GM12878 (cell line): Measurements from ENCODE around the gene COL18A1. TPM values are rescaled to one million over a fixed set of nuclear protein-coding genes. Genes with fewer than 3 reads are reported as not detected.

Experiments
- ATAC-seq: fragments of 200-7000 bp; cut with Tn5 transposase; 3 replicates; pipeline ENCODE4 v1.9.1; 2020; ENCODE audit warnings: mild to moderate bottlenecking, moderate library complexity
- BruUV-seq: library from RNA; stranded (reverse); fragments of 400-500 nt; replicated peaks from 2 replicates; lab custom pipeline; 2021; lab: Mats Ljungman, UMichigan
- CTCF ChIA-PET: fragments of 300-600 bp; sonication (Branson Sonifier 250); formaldehyde crosslinking; extraction: SDS; loops from one replicate; lab custom pipeline; 2021; ENCODE audit warnings: inconsistent platforms; lab: Yijun Ruan, JAX
- POLR2A ChIA-PET: fragments of 350-600 bp; formaldehyde crosslinking; extraction: SDS; loops from one replicate; lab custom pipeline; 2021; ENCODE audit warnings: inconsistent platforms; lab: Charles Lee
- RAD21 ChIA-PET: fragments of 300-600 bp; sonication (Branson Sonifier 250); formaldehyde crosslinking; loops from one replicate; lab custom pipeline; 2023; ENCODE audit warnings: antibody characterized with exemption; ENCODE audit not compliant: unreplicated experiment; lab: Charles Lee
- SMC1A ChIA-PET: fragments of 300-600 bp; sonication (Branson Sonifier 250); formaldehyde crosslinking; loops from one replicate; lab custom pipeline; 2023; ENCODE audit not compliant: unreplicated experiment, uncharacterized antibody; lab: Charles Lee
- DNase-seq: peaks from one replicate; pipeline ENCODE4 v3.0.0-alpha.2; 2011; ENCODE audit warnings: low read depth, low spot score
- FAIRE-seq: peaks from 3 replicates; lab custom pipeline; 2011; peaks lifted over from hg19 to GRCh38; lab: Jason Lieb, UNC
- H2AFZ ChIP-seq: 2 replicates; pipeline ENCODE4 v1.6.0; 2011; ENCODE audit warnings: low read depth, low read length, control low read depth; ENCODE audit not compliant: control insufficient read depth
- H3K27ac ChIP-seq: 2 replicates; pipeline ENCODE4 v1.5.1; 2011; ENCODE audit warnings: control low read depth; ENCODE audit not compliant: control insufficient read depth, insufficient read depth
- H3K27me3 ChIP-seq, 2 experiments: replicated peaks in 1 of 2; 2 replicates each; pipeline versions ENCODE4 v1.6.0 to v1.6.1; 2011; ENCODE audit warnings: low read length in 1 of 2; ENCODE audit not compliant: control insufficient read depth in 2 of 2, insufficient read depth in 2 of 2
- H3K36me3 ChIP-seq, 2 experiments: 2 replicates each; pipeline ENCODE4 v1.5.1; 2011; ENCODE audit warnings: low read length in 1 of 2; ENCODE audit not compliant: control insufficient read depth in 2 of 2, insufficient read depth in 2 of 2
- H3K4me1 ChIP-seq: 2 replicates; pipeline ENCODE4 v1.6.1; 2011; ENCODE audit warnings: mild to moderate bottlenecking, low read length, moderate library complexity, mixed read lengths; ENCODE audit not compliant: control insufficient read depth, insufficient read depth
- H3K4me2 ChIP-seq: 2 replicates; pipeline ENCODE4 v1.6.0; 2011; ENCODE audit warnings: control low read depth; ENCODE audit not compliant: control insufficient read depth, insufficient read depth
- H3K4me3 ChIP-seq: fragments of 200-600 bp; sonication (generic); 2 replicates; pipeline ENCODE4 v1.5.1; 2016
- H3K79me2 ChIP-seq: 2 replicates; pipeline ENCODE4 v1.6.0; 2011; ENCODE audit warnings: low read length; ENCODE audit not compliant: control insufficient read depth, insufficient read depth
- H3K9ac ChIP-seq: 2 replicates; pipeline ENCODE4 v1.8.0; 2011; ENCODE audit warnings: low read length, control low read depth, mixed read lengths; ENCODE audit not compliant: control insufficient read depth, insufficient read depth
- H3K9me3 ChIP-seq: replicated peaks from 3 replicates; pipeline ENCODE4 v1.5.1; 2011; ENCODE audit warnings: mild to moderate bottlenecking, low read length; ENCODE audit not compliant: control insufficient read depth, insufficient read depth
- H4K20me1 ChIP-seq: 2 replicates; pipeline ENCODE4 v1.6.0; 2011; ENCODE audit not compliant: control insufficient read depth, insufficient read depth
- BCLAF1 ChIP-seq: fragments of 450-650 bp; IDR thresholded peaks from 2 replicates; pipeline ENCODE4 v1.6.1; 2017; ENCODE audit warnings: antibody characterized with exemption, mild to moderate bottlenecking, moderate library complexity
- EED ChIP-seq: sonication (generic); IDR thresholded peaks from 2 replicates; pipeline ENCODE4 v1.6.1; 2016; ENCODE audit warnings: antibody characterized with exemption, low read depth
- ELK1 ChIP-seq: IDR thresholded peaks from 2 replicates; pipeline ENCODE4 v1.6.1; 2012; ENCODE audit warnings: low read depth, low read length, improper control_type of control experiment
- ETV6 ChIP-seq, 2 experiments: fragments of 450-650 bp in 1 of 2; IDR thresholded peaks in 1 of 2; conservative IDR thresholded peaks in 1 of 2; 2 replicates each; pipeline ENCODE4 v1.6.1; 2014; ENCODE audit warnings: antibody characterized with exemption in 1 of 2, borderline replicate concordance in 1 of 2, low read depth in 1 of 2, mild to moderate bottlenecking in 1 of 2, moderate library complexity in 1 of 2
- FOS ChIP-seq: IDR thresholded peaks from 3 replicates; pipeline ENCODE4 v1.6.1; 2011; ENCODE audit warnings: borderline replicate concordance; ENCODE audit not compliant: insufficient read length; ENCODE audit errors: extremely low read depth
- MEF2B ChIP-seq: fragments of 450-650 bp; IDR thresholded peaks from 2 replicates; pipeline ENCODE4 v1.6.1; 2018; ENCODE audit warnings: mild to moderate bottlenecking, moderate library complexity; ENCODE audit not compliant: partially characterized antibody, poor library complexity, severe bottlenecking
- NFIC ChIP-seq: IDR thresholded peaks from 2 replicates; pipeline ENCODE4 v1.6.1; 2012; ENCODE audit warnings: low read depth, mild to moderate bottlenecking, inconsistent platforms, low read length, moderate library complexity
- PBX3 ChIP-seq: IDR thresholded peaks from 2 replicates; pipeline ENCODE4 v1.6.1; 2011; ENCODE audit warnings: mild to moderate bottlenecking, low read depth, low read length, moderate library complexity; ENCODE audit not compliant: insufficient replicate concordance
- RB1 ChIP-seq: fragments of 450-650 bp; formaldehyde crosslinking; IDR thresholded peaks from 2 replicates; pipeline ENCODE4 v1.6.1; 2017; ENCODE audit warnings: mild to moderate bottlenecking, borderline replicate concordance
- SP1 ChIP-seq: IDR thresholded peaks from one replicate; pipeline ENCODE4 v1.6.1; 2011; ENCODE audit warnings: low read depth, low read length
- SPI1 ChIP-seq: IDR thresholded peaks from 2 replicates; pipeline ENCODE4 v1.6.1; 2011; ENCODE audit warnings: low read depth, mild to moderate bottlenecking, low read length, moderate library complexity, borderline replicate concordance; ENCODE audit not compliant: insufficient read depth
- TCF12 ChIP-seq: IDR thresholded peaks from 2 replicates; pipeline ENCODE4 v1.6.1; 2011; ENCODE audit warnings: low read depth, mild to moderate bottlenecking, low read length
- ZBED1 ChIP-seq: IDR thresholded peaks from 2 replicates; pipeline ENCODE4 v1.6.1; 2016; ENCODE audit warnings: borderline replicate concordance
- ZNF622 ChIP-seq: fragments of 450-650 bp; IDR thresholded peaks from 2 replicates; pipeline ENCODE4 v1.6.1; 2017; ENCODE audit warnings: mild to moderate bottlenecking, inconsistent platforms
- ZZZ3 ChIP-seq: IDR thresholded peaks from 2 replicates; pipeline ENCODE4 v1.6.1; 2011; ENCODE audit warnings: low read depth; ENCODE audit not compliant: control insufficient read depth, insufficient read length
- WGBS: methylation state at CpG from one replicate; pipeline ENCODE4 v1.1.6; 2016; ENCODE audit warnings: low lambda C conversion rate; ENCODE audit not compliant: insufficient replicate concordance, insufficient coverage; ENCODE audit errors: missing lambda C conversion rate; 5-methylcytosine and 5-hydroxymethylcytosine counted together
- in situ Hi-C: fragments of 300-500 bp; cut with MboI; formaldehyde crosslinking; loops from 9 replicates; pipeline ENCODE4 v1.14.3; 2018; ENCODE audit warnings: mixed read lengths
- intact Hi-C: fragments of 100-400 bp; cut with micrococcal nuclease; formaldehyde crosslinking; loops from one replicate; pipeline ENCODE4 v1.14.2; 2022; ENCODE audit not compliant: unreplicated experiment
- polyA plus RNA-seq, 11 experiments: library from polyadenylated mRNA; depleted of rRNA in 4 of 11; unstranded in 6 of 11; stranded (reverse) in 5 of 11; fragments of >200 nt; fragmentation: Nextera tagmentation in 4 of 11; fragmentation: Illumina TruSeq in 1 of 11; extraction: Ambion mirVana in 4 of 11; extraction: Trizol in 1 of 11; gene quantifications; 1 replicate in 1 of 11; 2 replicates in 10 of 11; pipeline versions ENCODE4 v1.2.1 to v1.2.3, GENCODE V29; 2011 to 2016; ENCODE audit warnings: inconsistent platforms in 2 of 11, missing spikeins in 2 of 11, low read depth in 1 of 11
- total RNA-seq, 4 experiments: library from RNA; depleted of rRNA in 3 of 4; stranded (reverse); fragments of >200 nt in 3 of 4; fragmentation: Illumina TruSeq in 1 of 4; extraction: Trizol in 1 of 4; gene quantifications; 2 replicates each; pipeline versions ENCODE4 v1.2.1 to v1.2.3, GENCODE V29; 2013 to 2021

COL18A1 gene
- total and polyA plus RNA-seq, 10 of the 15 experiments (the other 5 are each of a cell fraction or from before 2014, with no cell fraction given): under 0.01 to 0.49 (median 0.09) TPM; not detected in 3

GRCh38 chr21:45439901-45440461, 35.0 kb downstream of the COL18A1 start:
- POLR2A ChIA-PET: no interaction called here
- Histone ChIP-seq H3K9ac (no peak overlapping the region), H3K27me3 (no peaks in the 10 kb centered on the region), H2AFZ (no peak overlapping the region), H3K4me1 (no peaks in the 10 kb centered on the region), H3K27ac (no peak overlapping the region), H3K9me3 (no peaks in the 10 kb centered on the region; the same call in 2 of the 3 replicates), H3K4me3 (no peak overlapping the region), H3K4me2 (peak overlapping the region; percentile 3; the same call in 1 of the 2 replicates), H3K36me3 (no peaks in the 10 kb centered on the region), H3K79me2 (no peaks in the 10 kb centered on the region), H4K20me1 (no peaks in the 10 kb centered on the region)
- intact Hi-C loops: loop anchor here (1.0 kb wide), 2 partner anchors 148 to 300 kb away; no protein-coding TSS in a partner anchor
- ATAC-seq (no peak), DNase-seq (no peak), FAIRE-seq (no peak)
- BruUV-seq: no TSS peak
- CTCF ChIA-PET: interaction anchor here (0.8 to 2.6 kb wide), 6 partner anchors 147 to 380 kb away, joined by 3 to 20 read pairs (median 4); no protein-coding TSS in a partner anchor
- RAD21 ChIA-PET: interaction anchor here (0.7 to 3.0 kb wide), 4 partner anchors 147 to 698 kb away, joined by 3 to 19 read pairs (median 4); no protein-coding TSS in a partner anchor
- TF ChIP-seq ETV6 (conservative IDR thresholded peaks at IDR 0.05 in 1 of 2, IDR thresholded peaks at IDR 0.05 in 1 of 2; ENCODE audit: borderline replicate concordance in 1 of 2, low read depth in 1 of 2) (no peak), BCLAF1 (no peak), MEF2B (no peak), SP1 (no peak), RB1 (no peak), FOS (no peak), ZZZ3 (no peak), PBX3 (no peak), SPI1 (no peak), NFIC (no peak), ZBED1 (no peak), ZNF622 (no peak), ELK1 (no peak), EED (no peak), TCF12 (no peak)
- SMC1A ChIA-PET: interaction anchor here (1.0 to 2.4 kb wide), 2 partner anchors 148 to 299 kb away, joined by 5 to 11 read pairs; no protein-coding TSS in a partner anchor
- 73% methylated on average over 28 of the region's 28 CpGs for WGBS
- in situ Hi-C loops: no loop called here
